HCT116 (cell line): Measurements from ENCODE around the gene ENOSF1. TPM values are rescaled to one million over a fixed set of nuclear protein-coding genes. Genes with fewer than 3 reads are reported as not detected.

Source experiments
- ATAC-seq: fragments of 200-7000 bp; cut with Tn5 transposase; 2 replicates; pipeline ENCODE4 v1.9.1; 2020; ENCODE audit warnings: mild to moderate bottlenecking, moderate library complexity
- BruUV-seq: library from RNA; stranded (reverse); fragments of 400-500 nt; replicated peaks from 2 replicates; lab custom pipeline; 2021; lab: Mats Ljungman, UMichigan
- CTCF ChIA-PET: fragments of 300-600 bp; sonication (Branson Sonifier 250); formaldehyde crosslinking; loops from one replicate; lab custom pipeline; 2021; ENCODE audit warnings: antibody characterized with exemption; lab: Charles Lee
- POLR2A ChIA-PET: fragments of 300-600, 350-600 bp; sonication (Branson Sonifier 250); formaldehyde crosslinking; loops from one replicate; lab custom pipeline; 2021; ENCODE audit warnings: antibody characterized with exemption; lab: Charles Lee
- RAD21 ChIA-PET, 2 experiments: fragments of 300-600 bp; sonication (Branson Sonifier 250); formaldehyde crosslinking; loops; one replicate each; lab custom pipeline; 2023; ENCODE audit warnings: low total read pairs in 2 of 2; ENCODE audit not compliant: uncharacterized antibody in 2 of 2, unreplicated experiment in 2 of 2, low non-redundant PET in 1 of 2; lab: Charles Lee
- DNase-seq: peaks from one replicate; pipeline ENCODE4 v3.0.0-alpha.2; 2010; ENCODE audit warnings: low read depth, low spot score
- H2AFZ ChIP-seq: fragments of 200-600 bp; shearing (Covaris generic), sonication (generic); 2 replicates; pipeline ENCODE4 v1.6.1; 2017; ENCODE audit warnings: low read depth, mixed run types, mixed read lengths, antibody characterized with exemption, low read length; ENCODE audit not compliant: poor library complexity, severe bottlenecking
- H3K27ac ChIP-seq: 2 replicates; pipeline ENCODE4 v1.5.1; 2012; ENCODE audit warnings: low read depth, low read length
- H3K27me3 ChIP-seq: fragments of 200-600 bp; sonication (generic); 2 replicates; pipeline ENCODE4 v1.6.1; 2016; ENCODE audit warnings: mixed run types, low read length, mixed read lengths; ENCODE audit not compliant: insufficient read depth
- H3K36me3 ChIP-seq, 2 experiments: fragments of 200-500 bp in 1 of 2; fragments of 200-600 bp in 1 of 2; sonication (Bioruptor generic) in 1 of 2; sonication (generic) in 1 of 2; 2 replicates each; pipeline versions ENCODE4 v1.5.1 to v1.6.1; 2014 to 2016; ENCODE audit warnings: low read length in 2 of 2, inconsistent platforms in 1 of 2, mixed read lengths in 1 of 2, mixed run types in 1 of 2; ENCODE audit not compliant: insufficient read depth in 2 of 2, control insufficient read depth in 1 of 2
- H3K4me1 ChIP-seq, 2 experiments: fragments of 200-600 bp in 1 of 2; sonication (generic) in 1 of 2; 2 replicates each; pipeline versions ENCODE4 v1.5.1 to v1.6.1; 2012 to 2017; ENCODE audit warnings: low read length in 2 of 2, inconsistent platforms in 1 of 2, mild to moderate bottlenecking in 1 of 2, mixed read lengths in 1 of 2, mixed run types in 1 of 2, moderate library complexity in 1 of 2; ENCODE audit not compliant: insufficient read depth in 2 of 2, control insufficient read depth in 1 of 2
- H3K4me2 ChIP-seq: fragments of 200-600 bp; sonication (generic); 2 replicates; pipeline ENCODE4 v1.6.1; 2017; ENCODE audit warnings: mixed run types, low read length, mixed read lengths
- H3K4me3 ChIP-seq, 2 experiments: fragments of 200-600 bp in 1 of 2; sonication (generic) in 1 of 2; replicated peaks in 1 of 2; 2 replicates each; pipeline ENCODE4 v1.5.1; 2011 to 2016; ENCODE audit warnings: low read length in 2 of 2, control low read depth in 1 of 2, low read depth in 1 of 2, mild to moderate bottlenecking in 1 of 2, mixed read lengths in 1 of 2, mixed run types in 1 of 2
- H3K79me2 ChIP-seq: fragments of 200-600 bp; sonication (generic); 2 replicates; pipeline ENCODE4 v1.6.1; 2017; ENCODE audit warnings: mild to moderate bottlenecking, mixed run types, low read length, moderate library complexity, mixed read lengths; ENCODE audit not compliant: insufficient read depth
- H3K9ac ChIP-seq: fragments of 200-600 bp; sonication (generic); 2 replicates; pipeline ENCODE4 v1.6.1; 2016; ENCODE audit warnings: low read length, mixed read lengths
- H3K9me2 ChIP-seq: fragments of 200-600 bp; sonication (generic), shearing (Covaris generic); 2 replicates; pipeline ENCODE4 v1.6.1; 2017; ENCODE audit warnings: mixed run types, mild to moderate bottlenecking, moderate library complexity; ENCODE audit not compliant: insufficient read depth
- H3K9me3 ChIP-seq, 2 experiments: fragments of 200-500 bp in 1 of 2; fragments of 200-600 bp in 1 of 2; sonication (Bioruptor generic) in 1 of 2; sonication (generic) in 1 of 2; 2 replicates each; pipeline ENCODE4 v1.6.1; 2014 to 2017; ENCODE audit warnings: low read length in 2 of 2, mixed read lengths in 2 of 2, inconsistent platforms in 1 of 2, low read depth in 1 of 2, mild to moderate bottlenecking in 1 of 2, mixed run types in 1 of 2, moderate library complexity in 1 of 2; ENCODE audit not compliant: control insufficient read depth in 1 of 2, insufficient read depth in 1 of 2
- H4K20me1 ChIP-seq: fragments of 200-600 bp; sonication (generic), shearing (Covaris generic); 2 replicates; pipeline ENCODE4 v1.6.1; 2017; ENCODE audit warnings: mixed run types, mild to moderate bottlenecking, moderate library complexity; ENCODE audit not compliant: insufficient read depth
- ATF3 ChIP-seq: IDR thresholded peaks from 2 replicates; pipeline ENCODE4 v1.6.1; 2012
- CBX3 ChIP-seq: IDR thresholded peaks from 2 replicates; pipeline ENCODE4 v1.6.1; 2012; ENCODE audit warnings: low read depth
- CEBPB ChIP-seq: IDR thresholded peaks from 2 replicates; pipeline ENCODE4 v1.6.1; 2012; ENCODE audit warnings: low read depth
- CTCF ChIP-seq, 3 experiments: fragments of 200-600 bp in 1 of 3; sonication (generic) in 1 of 3; IDR thresholded peaks in 2 of 3; conservative IDR thresholded peaks in 1 of 3; 2 replicates each; pipeline ENCODE4 v1.5.1; 2012 to 2017; ENCODE audit warnings: low read depth in 2 of 3, low read length in 2 of 3, antibody characterized with exemption in 1 of 3, borderline replicate concordance in 1 of 3, control low read depth in 1 of 3, mild to moderate bottlenecking in 1 of 3, mixed read lengths in 1 of 3, mixed run types in 1 of 3, moderate library complexity in 1 of 3; ENCODE audit not compliant: insufficient read depth in 1 of 3
- ELF1 ChIP-seq: IDR thresholded peaks from 2 replicates; pipeline ENCODE4 v1.6.1; 2012; ENCODE audit warnings: low read depth, borderline replicate concordance
- EZH2 ChIP-seq: fragments of 200-600 bp; sonication (generic); IDR thresholded peaks from 2 replicates; pipeline ENCODE4 v1.6.1; 2017; ENCODE audit warnings: antibody characterized with exemption, mixed run types
- EZH2phosphoT487 ChIP-seq: fragments of 200-600 bp; IDR thresholded peaks from 2 replicates; pipeline ENCODE4 v1.6.1; 2018; ENCODE audit warnings: antibody characterized with exemption, borderline replicate concordance
- FOSL1 ChIP-seq: IDR thresholded peaks from 2 replicates; pipeline ENCODE4 v1.6.1; 2012; ENCODE audit warnings: low read depth
- MAX ChIP-seq: IDR thresholded peaks from 2 replicates; pipeline ENCODE4 v1.6.1; 2012
- POLR2A ChIP-seq: IDR thresholded peaks from 2 replicates; pipeline ENCODE4 v1.7.0; 2011; ENCODE audit warnings: borderline replicate concordance; ENCODE audit not compliant: insufficient read depth, insufficient read length; ENCODE audit errors: extremely low read depth
- POLR2AphosphoS5 ChIP-seq: IDR thresholded peaks from 2 replicates; pipeline ENCODE4 v1.6.1; 2011; ENCODE audit warnings: mild to moderate bottlenecking, low read depth, low read length, moderate library complexity
- RAD21 ChIP-seq: IDR thresholded peaks from 2 replicates; pipeline ENCODE4 v1.6.1; 2012; ENCODE audit warnings: low read depth, mild to moderate bottlenecking
- REST ChIP-seq: IDR thresholded peaks from 2 replicates; pipeline ENCODE4 v1.6.1; 2012; ENCODE audit warnings: low read depth
- SP1 ChIP-seq: IDR thresholded peaks from 2 replicates; pipeline ENCODE4 v1.6.1; 2012; ENCODE audit warnings: low read depth
- SRF ChIP-seq: IDR thresholded peaks from 2 replicates; pipeline ENCODE4 v1.6.1; 2012; ENCODE audit warnings: low read depth
- YY1 ChIP-seq: IDR thresholded peaks from 2 replicates; pipeline ENCODE4 v1.6.1; 2011; ENCODE audit warnings: low read length, low read depth, moderate library complexity, mild to moderate bottlenecking; ENCODE audit not compliant: insufficient replicate concordance; ENCODE audit errors: extremely low read depth
- ZFX ChIP-seq: fragments of 450-650 bp; IDR thresholded peaks from 2 replicates; pipeline ENCODE4 v1.6.1; 2017
- ZNF274 ChIP-seq: fragments of 200-500 bp; sonication (Bioruptor generic); IDR thresholded peaks from 2 replicates; pipeline ENCODE4 v1.6.1; 2014; ENCODE audit warnings: mild to moderate bottlenecking, low read depth, low read length, inconsistent platforms
- intact Hi-C: fragments of 100-400 bp; cut with micrococcal nuclease; formaldehyde crosslinking; loops from 2 replicates; pipeline ENCODE4 v1.10.0; 2022
- total RNA-seq: library from RNA; stranded (reverse); gene quantifications from one replicate; pipeline ENCODE4 v1.2.1, GENCODE V29; 2021; ENCODE audit not compliant: unreplicated experiment

Gene ENOSF1
- total RNA-seq, 1 experiment from 2014 or later: 90.0 TPM

- CTCF ChIA-PET: no interaction called here
- POLR2A ChIA-PET: no interaction called here
Measured at GRCh38 chr18:680392-680791, 32.0 kb downstream of the ENOSF1 start.

More at GRCh38 chr18:680392-680791, 32.0 kb downstream of the ENOSF1 start:
- H3K79me2 ChIP-seq: no peaks in the 10 kb centered on the region
- no peak overlapping the region for H3K27ac ChIP-seq
- TF ChIP-seq ELF1 (no peak), ZNF274 (no peak), CBX3 (no peak), CTCF (IDR thresholded peaks at IDR 0.05 in 2 of 3, conservative IDR thresholded peaks at IDR 0.05 in 1 of 3; ENCODE audit: borderline replicate concordance in 1 of 3, insufficient read depth in 1 of 3, low read depth in 2 of 3, low read length in 2 of 3) (no peak), ZFX (no peak), SP1 (no peak), EZH2phosphoT487 (no peak), SRF (no peak), RAD21 (no peak), CEBPB (no peak), YY1 (no peak), REST (no peak), MAX (no peak), FOSL1 (no peak), EZH2 (no peak), ATF3 (no peak), POLR2AphosphoS5 (no peak), POLR2A (no peak)
- H3K36me3 ChIP-seq: peaks cover 17 to 21% of the 10 kb centered on the region in 2 experiments
- no peaks in the 10 kb centered on the region for H3K27me3 ChIP-seq
- no peak overlapping the region for H3K9ac ChIP-seq
- ATAC-seq: no peak
- RAD21 ChIA-PET: no interaction called here
- H3K9me2 ChIP-seq: no peaks in the 10 kb centered on the region
- no peak overlapping the region for H3K4me3 ChIP-seq
- BruUV-seq: no TSS peak
- no peak overlapping the region for H3K4me2 ChIP-seq
- H4K20me1 ChIP-seq: no peaks in the 10 kb centered on the region
- H2AFZ ChIP-seq: no peak overlapping the region
- no peak for DNase-seq
- no peaks in the 10 kb centered on the region for H3K9me3 ChIP-seq
- H3K4me1 ChIP-seq: no peaks in the 10 kb centered on the region
- intact Hi-C loops: no loop called here
